ENCODE results near the gene PACSIN2.

Gene PACSIN2

GRCh38 chr22:42928969-42929837, 85.7 kb downstream of the PACSIN2 start:
- no peaks in the 10 kb centered on the region for H4K20me1 ChIP-seq (ENCODE audit: insufficient read depth, low read length)
- H3K9ac ChIP-seq (ENCODE audit: low read length): no peak overlapping the region
- H3K27me3 ChIP-seq (replicated peaks; ENCODE audit: insufficient read depth, low read length): no peaks in the 10 kb centered on the region
- no peaks in the 10 kb centered on the region for H3K36me3 ChIP-seq (replicated peaks; ENCODE audit: insufficient read depth, low read length)
- TF ChIP-seq, protein P1, sequence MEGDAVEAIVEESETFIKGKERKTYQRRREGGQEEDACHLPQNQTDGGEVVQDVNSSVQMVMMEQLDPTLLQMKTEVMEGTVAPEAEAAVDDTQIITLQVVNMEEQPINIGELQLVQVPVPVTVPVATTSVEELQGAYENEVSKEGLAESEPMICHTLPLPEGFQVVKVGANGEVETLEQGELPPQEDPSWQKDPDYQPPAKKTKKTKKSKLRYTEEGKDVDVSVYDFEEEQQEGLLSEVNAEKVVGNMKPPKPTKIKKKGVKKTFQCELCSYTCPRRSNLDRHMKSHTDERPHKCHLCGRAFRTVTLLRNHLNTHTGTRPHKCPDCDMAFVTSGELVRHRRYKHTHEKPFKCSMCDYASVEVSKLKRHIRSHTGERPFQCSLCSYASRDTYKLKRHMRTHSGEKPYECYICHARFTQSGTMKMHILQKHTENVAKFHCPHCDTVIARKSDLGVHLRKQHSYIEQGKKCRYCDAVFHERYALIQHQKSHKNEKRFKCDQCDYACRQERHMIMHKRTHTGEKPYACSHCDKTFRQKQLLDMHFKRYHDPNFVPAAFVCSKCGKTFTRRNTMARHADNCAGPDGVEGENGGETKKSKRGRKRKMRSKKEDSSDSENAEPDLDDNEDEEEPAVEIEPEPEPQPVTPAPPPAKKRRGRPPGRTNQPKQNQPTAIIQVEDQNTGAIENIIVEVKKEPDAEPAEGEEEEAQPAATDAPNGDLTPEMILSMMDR (IDR thresholded peaks at IDR 0.05; ENCODE audit: low read length): no peak
- TF ChIP-seq EZH2phosphoT487 (IDR thresholded peaks at IDR 0.05; ENCODE audit: low read length) (no peak), EZH2 (optimal IDR thresholded peaks at IDR 0.05; ENCODE audit: low read depth, low read length) (no peak)
- no peaks in the 10 kb centered on the region for H3K9me2 ChIP-seq (replicated peaks; ENCODE audit: insufficient read depth, low read length)
- H3K4me3 ChIP-seq (ENCODE audit: low read length): no peak overlapping the region
- H3K4me1 ChIP-seq (ENCODE audit: low read length): no peaks in the 10 kb centered on the region
- H3F3A ChIP-seq (ENCODE audit: insufficient read depth, low read length): no peaks in the 10 kb centered on the region
- H3K9me3 ChIP-seq (replicated peaks; ENCODE audit: insufficient read depth, low read length): no peaks in the 10 kb centered on the region
- DNase-seq: no peak
- no peaks in the 10 kb centered on the region for H3K79me2 ChIP-seq (ENCODE audit: low read length)
- H3K4me2 ChIP-seq (ENCODE audit: low read depth, low read length): no peak overlapping the region
- no peak overlapping the region for H3K27ac ChIP-seq (ENCODE audit: low read length)
- no peak overlapping the region for H2AFZ ChIP-seq (ENCODE audit: low read length)

GRCh38 chr22:42927966-42928365, 87.0 kb downstream of the PACSIN2 start:
- Histone ChIP-seq H3F3A (ENCODE audit: insufficient read depth, low read length) (no peaks in the 10 kb centered on the region), H3K9me2 (replicated peaks; ENCODE audit: insufficient read depth, low read length) (no peaks in the 10 kb centered on the region), H2AFZ (ENCODE audit: low read length) (no peak overlapping the region), H3K27ac (ENCODE audit: low read length) (no peak overlapping the region), H3K79me2 (ENCODE audit: low read length) (no peaks in the 10 kb centered on the region), H3K9ac (ENCODE audit: low read length) (no peak overlapping the region), H3K27me3 (replicated peaks; ENCODE audit: insufficient read depth, low read length) (no peaks in the 10 kb centered on the region), H3K36me3 (replicated peaks; ENCODE audit: insufficient read depth, low read length) (no peaks in the 10 kb centered on the region), H3K4me3 (ENCODE audit: low read length) (no peak overlapping the region), H3K9me3 (replicated peaks; ENCODE audit: insufficient read depth, low read length) (no peaks in the 10 kb centered on the region), H3K4me2 (ENCODE audit: low read depth, low read length) (no peak overlapping the region), H3K4me1 (ENCODE audit: low read length) (no peaks in the 10 kb centered on the region), H4K20me1 (ENCODE audit: insufficient read depth, low read length) (no peaks in the 10 kb centered on the region)
- no peak for DNase-seq
- TF ChIP-seq EZH2phosphoT487 (IDR thresholded peaks at IDR 0.05; ENCODE audit: low read length) (no peak), EZH2 (optimal IDR thresholded peaks at IDR 0.05; ENCODE audit: low read depth, low read length) (no peak)
- TF ChIP-seq, protein P1 (IDR thresholded peaks at IDR 0.05; ENCODE audit: low read length): no peak

DNA sequence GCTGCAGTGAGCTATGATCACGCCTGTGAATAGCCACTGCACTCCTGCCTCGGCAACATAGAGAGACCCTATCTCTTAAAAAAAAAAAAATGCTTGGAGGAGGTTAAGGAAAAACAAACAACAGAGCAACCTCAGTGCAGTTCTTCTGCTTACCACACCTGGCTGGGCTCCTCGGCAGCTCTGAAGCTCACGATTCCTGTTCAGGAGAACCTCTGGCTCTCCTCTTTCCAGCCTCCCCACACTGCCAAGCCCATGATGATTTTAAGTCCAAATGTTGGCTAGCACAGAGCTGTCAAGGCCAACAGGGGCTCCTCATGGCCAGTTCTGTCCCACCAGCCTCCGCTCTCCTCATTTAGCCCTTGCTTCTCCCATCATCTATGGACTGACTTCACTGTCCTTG, 88.2 kb downstream of the PACSIN2 start:
- H3F3A ChIP-seq (ENCODE audit: insufficient read depth, low read length): no peaks in the 10 kb centered on the region
- H3K4me1 ChIP-seq (ENCODE audit: low read length): no peaks in the 10 kb centered on the region
- H3K9me2 ChIP-seq (replicated peaks; ENCODE audit: insufficient read depth, low read length): no peaks in the 10 kb centered on the region
- H3K27ac ChIP-seq (ENCODE audit: low read length): no peak overlapping the region
- H3K4me2 ChIP-seq (ENCODE audit: low read depth, low read length): no peak overlapping the region
- no peak overlapping the region for H3K4me3 ChIP-seq (ENCODE audit: low read length)
- H3K79me2 ChIP-seq (ENCODE audit: low read length): no peaks in the 10 kb centered on the region; the same call in 1 of the 2 replicates
- no peak for TF ChIP-seq EZH2phosphoT487 (IDR thresholded peaks at IDR 0.05; ENCODE audit: low read length)
- no peak for TF ChIP-seq EZH2 (optimal IDR thresholded peaks at IDR 0.05; ENCODE audit: low read depth, low read length)
- TF ChIP-seq, protein P1 (IDR thresholded peaks at IDR 0.05; ENCODE audit: low read length): no peak
- H3K9ac ChIP-seq (ENCODE audit: low read length): no peak overlapping the region
- no peaks in the 10 kb centered on the region for H4K20me1 ChIP-seq (ENCODE audit: insufficient read depth, low read length)
- H2AFZ ChIP-seq (ENCODE audit: low read length): no peak overlapping the region
- H3K36me3 ChIP-seq (replicated peaks; ENCODE audit: insufficient read depth, low read length): no peaks in the 10 kb centered on the region
- DNase-seq: no peak
- H3K27me3 ChIP-seq (replicated peaks; ENCODE audit: insufficient read depth, low read length): no peaks in the 10 kb centered on the region
- H3K9me3 ChIP-seq (replicated peaks; ENCODE audit: insufficient read depth, low read length): no peaks in the 10 kb centered on the region

Measured in MM.1S (cell line).